SK-N-SH (cell line): Measurements from ENCODE around the gene MLLT10.

ENCODE experiments used
- GABPA ChIP-seq: IDR thresholded peaks from 2 replicates; pipeline ENCODE4 v1.4.0; 2012; ENCODE audit warnings: low read depth, mild to moderate bottlenecking
- NFIC ChIP-seq: IDR thresholded peaks from 2 replicates; pipeline ENCODE4 v1.4.0; 2012; ENCODE audit warnings: borderline replicate concordance
- TEAD4 ChIP-seq: IDR thresholded peaks from 2 replicates; pipeline ENCODE4 v1.4.0; 2012; ENCODE audit warnings: mild to moderate bottlenecking, borderline replicate concordance; ENCODE audit not compliant: insufficient read depth
- TF ChIP-seq, protein P1 (sequence below): fragments of 200-600 bp; sonication (generic); IDR thresholded peaks from 2 replicates; pipeline ENCODE4 v1.6.1; 2017; ENCODE audit warnings: antibody characterized with exemption, mild to moderate bottlenecking, moderate library complexity

GRCh38 chr10:21756707-21757106 is 222.7 kb downstream of the MLLT10 start:
- TF ChIP-seq TEAD4 (no peak), GABPA (no peak), NFIC (no peak)
- TF ChIP-seq, protein P1, sequence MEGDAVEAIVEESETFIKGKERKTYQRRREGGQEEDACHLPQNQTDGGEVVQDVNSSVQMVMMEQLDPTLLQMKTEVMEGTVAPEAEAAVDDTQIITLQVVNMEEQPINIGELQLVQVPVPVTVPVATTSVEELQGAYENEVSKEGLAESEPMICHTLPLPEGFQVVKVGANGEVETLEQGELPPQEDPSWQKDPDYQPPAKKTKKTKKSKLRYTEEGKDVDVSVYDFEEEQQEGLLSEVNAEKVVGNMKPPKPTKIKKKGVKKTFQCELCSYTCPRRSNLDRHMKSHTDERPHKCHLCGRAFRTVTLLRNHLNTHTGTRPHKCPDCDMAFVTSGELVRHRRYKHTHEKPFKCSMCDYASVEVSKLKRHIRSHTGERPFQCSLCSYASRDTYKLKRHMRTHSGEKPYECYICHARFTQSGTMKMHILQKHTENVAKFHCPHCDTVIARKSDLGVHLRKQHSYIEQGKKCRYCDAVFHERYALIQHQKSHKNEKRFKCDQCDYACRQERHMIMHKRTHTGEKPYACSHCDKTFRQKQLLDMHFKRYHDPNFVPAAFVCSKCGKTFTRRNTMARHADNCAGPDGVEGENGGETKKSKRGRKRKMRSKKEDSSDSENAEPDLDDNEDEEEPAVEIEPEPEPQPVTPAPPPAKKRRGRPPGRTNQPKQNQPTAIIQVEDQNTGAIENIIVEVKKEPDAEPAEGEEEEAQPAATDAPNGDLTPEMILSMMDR, result no peak
